DMS79 treated with DMSO at 0.1 percent for 48 hours (cell line): ENCODE results near the gene SPECC1L.
"Not testable (repeated sequence)": the region's sequence is repeated elsewhere in the genome, so short reads cannot be mapped to it uniquely, and the experiment has no call there.

ENCODE experiments used
- DNase-seq: peaks from one replicate; lab custom pipeline; 2025; lab: John Stamatoyannopoulos, UW

SPECC1L gene

GRCh38 chr22:24289114-24289513, 18.5 kb downstream of the SPECC1L start:
- DNase-seq: no peak

- DNase-seq: peak; percentile 34
These were observed 19.1 kb downstream of the SPECC1L start for GRCh38 chr22:24289741-24290163.

GRCh38 chr22:24290459-24290858, 19.8 kb downstream of the SPECC1L start:
- DNase-seq: no peak

- no peak for DNase-seq
These were observed 21.0 kb downstream of the SPECC1L start for GRCh38 chr22:24291515-24292201.

- DNase-seq: not testable (repeated sequence)
These were observed 21.7 kb downstream of the SPECC1L start for GRCh38 chr22:24292202-24292830.

GRCh38 chr22:24294913-24295312, 24.3 kb downstream of the SPECC1L start:
- not testable (repeated sequence) for DNase-seq

GRCh38 chr22:24298497-24299155, 28.0 kb downstream of the SPECC1L start:
- not testable (repeated sequence) for DNase-seq

- DNase-seq: not testable (repeated sequence)
These were observed 29.9 kb downstream of the SPECC1L start for GRCh38 chr22:24300522-24300921.

- no peak for DNase-seq
These were observed 32.0 kb downstream of the SPECC1L start for GRCh38 chr22:24302591-24302990.

- DNase-seq: no peak
These were observed 32.4 kb downstream of the SPECC1L start for GRCh38 chr22:24303007-24303406.

GRCh38 chr22:24304062-24304675, 33.5 kb downstream of the SPECC1L start:
- DNase-seq: peak; percentile 10

GRCh38 chr22:24305260-24305692, 34.6 kb downstream of the SPECC1L start:
- DNase-seq: no peak

- no peak for DNase-seq
These were observed 40.3 kb downstream of the SPECC1L start for GRCh38 chr22:24310969-24311368.

- DNase-seq: no peak
These were observed 44.8 kb downstream of the SPECC1L start for GRCh38 chr22:24315367-24315966.

GRCh38 chr22:24316264-24316663, 45.6 kb downstream of the SPECC1L start:
- not testable (repeated sequence) for DNase-seq

- not testable (repeated sequence) for DNase-seq
These were observed 46.9 kb downstream of the SPECC1L start for GRCh38 chr22:24317511-24317910.

GRCh38 chr22:24319451-24319850, 48.8 kb downstream of the SPECC1L start:
- DNase-seq: no peak

- DNase-seq: no peak
These were observed 51.4 kb downstream of the SPECC1L start for GRCh38 chr22:24321999-24322398.

- DNase-seq: no peak
These were observed 51.9 kb downstream of the SPECC1L start for GRCh38 chr22:24322522-24322921.

- DNase-seq: no peak
These were observed 52.6 kb downstream of the SPECC1L start for GRCh38 chr22:24323233-24323632.

GRCh38 chr22:24323695-24324094, 53.1 kb downstream of the SPECC1L start:
- DNase-seq: no peak

- no peak for DNase-seq
These were observed 53.5 kb downstream of the SPECC1L start for GRCh38 chr22:24324137-24324536.
